ENCODE results near the gene GPC3.

DNA sequence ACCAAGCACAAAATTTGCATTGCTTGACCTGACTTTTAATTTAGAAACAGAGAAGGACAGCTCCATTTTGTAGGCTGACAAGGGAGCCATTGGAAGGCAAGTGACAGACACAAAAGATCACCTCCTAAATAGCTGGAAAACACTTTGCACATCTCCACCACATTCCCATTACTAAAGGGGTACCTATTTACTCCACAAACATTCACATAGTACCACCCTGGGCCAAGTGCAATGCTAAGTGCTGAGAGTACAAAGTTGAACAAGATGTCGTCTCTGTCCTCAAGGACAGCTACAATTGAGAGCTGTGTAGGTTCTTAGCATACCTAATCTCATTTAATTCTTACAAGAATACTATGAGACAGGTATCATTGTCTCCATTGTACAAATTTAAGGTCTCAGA lies 417.3 kb downstream of the GPC3 start:
- TF ChIP-seq, protein P1, sequence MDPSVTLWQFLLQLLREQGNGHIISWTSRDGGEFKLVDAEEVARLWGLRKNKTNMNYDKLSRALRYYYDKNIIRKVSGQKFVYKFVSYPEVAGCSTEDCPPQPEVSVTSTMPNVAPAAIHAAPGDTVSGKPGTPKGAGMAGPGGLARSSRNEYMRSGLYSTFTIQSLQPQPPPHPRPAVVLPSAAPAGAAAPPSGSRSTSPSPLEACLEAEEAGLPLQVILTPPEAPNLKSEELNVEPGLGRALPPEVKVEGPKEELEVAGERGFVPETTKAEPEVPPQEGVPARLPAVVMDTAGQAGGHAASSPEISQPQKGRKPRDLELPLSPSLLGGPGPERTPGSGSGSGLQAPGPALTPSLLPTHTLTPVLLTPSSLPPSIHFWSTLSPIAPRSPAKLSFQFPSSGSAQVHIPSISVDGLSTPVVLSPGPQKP (IDR thresholded peaks at IDR 0.05; ENCODE audit: borderline replicate concordance, low read depth, low read length) = no peak
- TF ChIP-seq, protein P2, sequence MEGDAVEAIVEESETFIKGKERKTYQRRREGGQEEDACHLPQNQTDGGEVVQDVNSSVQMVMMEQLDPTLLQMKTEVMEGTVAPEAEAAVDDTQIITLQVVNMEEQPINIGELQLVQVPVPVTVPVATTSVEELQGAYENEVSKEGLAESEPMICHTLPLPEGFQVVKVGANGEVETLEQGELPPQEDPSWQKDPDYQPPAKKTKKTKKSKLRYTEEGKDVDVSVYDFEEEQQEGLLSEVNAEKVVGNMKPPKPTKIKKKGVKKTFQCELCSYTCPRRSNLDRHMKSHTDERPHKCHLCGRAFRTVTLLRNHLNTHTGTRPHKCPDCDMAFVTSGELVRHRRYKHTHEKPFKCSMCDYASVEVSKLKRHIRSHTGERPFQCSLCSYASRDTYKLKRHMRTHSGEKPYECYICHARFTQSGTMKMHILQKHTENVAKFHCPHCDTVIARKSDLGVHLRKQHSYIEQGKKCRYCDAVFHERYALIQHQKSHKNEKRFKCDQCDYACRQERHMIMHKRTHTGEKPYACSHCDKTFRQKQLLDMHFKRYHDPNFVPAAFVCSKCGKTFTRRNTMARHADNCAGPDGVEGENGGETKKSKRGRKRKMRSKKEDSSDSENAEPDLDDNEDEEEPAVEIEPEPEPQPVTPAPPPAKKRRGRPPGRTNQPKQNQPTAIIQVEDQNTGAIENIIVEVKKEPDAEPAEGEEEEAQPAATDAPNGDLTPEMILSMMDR (conservative IDR thresholded peaks at IDR 0.05; ENCODE audit: low read depth, low read length) = no peak
- no peak for TF ChIP-seq POLR2A (IDR thresholded peaks at IDR 0.05; ENCODE audit: low read depth, low read length)
- no peak for TF ChIP-seq RCOR1 (IDR thresholded peaks at IDR 0.05; ENCODE audit: insufficient replicate concordance, low read length)
- no peak for TF ChIP-seq RFX5 (IDR thresholded peaks at IDR 0.05; ENCODE audit: low read depth, low read length)
- no peak for TF ChIP-seq MAZ (IDR thresholded peaks at IDR 0.05; ENCODE audit: borderline replicate concordance, low read depth, low read length)
- TF ChIP-seq CHD1 (IDR thresholded peaks at IDR 0.05; ENCODE audit: low read depth, low read length) = no peak
- no peak for TF ChIP-seq MXI1 (IDR thresholded peaks at IDR 0.05; ENCODE audit: borderline replicate concordance, low read depth, low read length)
- no peak for TF ChIP-seq NFE2L2 (IDR thresholded peaks at IDR 0.05; ENCODE audit: low read depth, low read length)
- TF ChIP-seq CEBPB (IDR thresholded peaks at IDR 0.05; ENCODE audit: low read depth, low read length) = no peak
- TF ChIP-seq, protein P3, sequence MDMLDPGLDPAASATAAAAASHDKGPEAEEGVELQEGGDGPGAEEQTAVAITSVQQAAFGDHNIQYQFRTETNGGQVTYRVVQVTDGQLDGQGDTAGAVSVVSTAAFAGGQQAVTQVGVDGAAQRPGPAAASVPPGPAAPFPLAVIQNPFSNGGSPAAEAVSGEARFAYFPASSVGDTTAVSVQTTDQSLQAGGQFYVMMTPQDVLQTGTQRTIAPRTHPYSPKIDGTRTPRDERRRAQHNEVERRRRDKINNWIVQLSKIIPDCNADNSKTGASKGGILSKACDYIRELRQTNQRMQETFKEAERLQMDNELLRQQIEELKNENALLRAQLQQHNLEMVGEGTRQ (IDR thresholded peaks at IDR 0.05; ENCODE audit: low read depth, low read length) = no peak

All from IMR-90 (cell line).